HG03139 (cell line): ENCODE data around the gene RARS2.
A peak's percentile ranks its signal among the peaks of the same experiment; 100 is the strongest.
"Not testable (repeated sequence)": the region's sequence is repeated elsewhere in the genome, so short reads cannot be mapped to it uniquely, and the experiment has no call there.

Experiments used
- ATAC-seq: cut with Tn5 transposase; IDR thresholded peaks from one replicate; pipeline ENCODE4 v1.9.1; 2021; ENCODE audit not compliant: unreplicated experiment

The RARS2 gene

GRCh38 chr6:87589693-87590416 is at the start of gene RARS2, which contains the start of gene ORC3:
RARS2 (minus strand) TSS chr6:87589987; CDS start chr6:87589957, 30 bp downstream.
ORC3 (plus strand) TSS chr6:87590135; CDS start chr6:87590169, 34 bp downstream.
- ATAC-seq: peak; percentile 100

DNA sequence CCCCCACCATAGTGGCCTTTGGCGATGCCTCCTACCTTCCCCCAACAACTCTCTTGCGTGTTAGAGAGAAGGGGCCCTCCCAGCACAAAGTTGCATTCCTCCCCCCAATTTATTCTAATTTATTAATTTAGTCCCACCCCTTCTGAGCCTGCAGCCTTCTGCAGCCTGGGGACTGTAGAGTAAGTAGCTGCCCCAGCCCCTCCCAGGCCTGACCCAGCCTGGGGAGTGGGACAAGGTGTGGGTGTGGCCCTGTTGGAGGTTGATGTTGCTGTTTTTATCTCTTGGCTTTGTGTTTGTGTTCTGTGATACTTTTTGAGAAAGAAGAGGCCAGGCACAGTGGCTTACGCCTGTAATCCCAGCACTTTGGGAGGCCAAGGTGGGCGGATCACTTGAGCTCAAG is 49.6 kb upstream of the RARS2 start:
- no peak for ATAC-seq

DNA sequence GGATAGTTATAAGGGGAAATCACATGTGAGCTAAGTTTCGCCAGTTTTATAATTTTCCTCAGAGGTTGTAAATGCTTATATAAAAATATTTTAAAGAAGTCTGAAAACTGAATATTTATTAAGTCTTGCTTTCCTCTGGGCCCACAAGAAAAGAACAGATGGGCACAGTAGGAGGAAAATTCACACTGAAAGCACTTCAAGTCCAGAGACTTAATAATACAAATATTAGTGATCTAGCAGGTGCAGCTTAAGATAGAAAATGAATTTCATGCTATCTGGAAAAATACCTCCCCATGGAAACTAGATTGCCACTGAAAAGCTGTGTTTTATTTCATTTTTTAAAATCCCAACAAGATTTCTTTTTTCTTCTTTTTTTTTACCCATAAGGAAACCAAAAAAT is 47.3 kb upstream of the RARS2 start:
- ATAC-seq: no peak

- no peak for ATAC-seq
Measured at GRCh38 chr6:87636315-87636714, 46.5 kb upstream of the RARS2 start.

DNA sequence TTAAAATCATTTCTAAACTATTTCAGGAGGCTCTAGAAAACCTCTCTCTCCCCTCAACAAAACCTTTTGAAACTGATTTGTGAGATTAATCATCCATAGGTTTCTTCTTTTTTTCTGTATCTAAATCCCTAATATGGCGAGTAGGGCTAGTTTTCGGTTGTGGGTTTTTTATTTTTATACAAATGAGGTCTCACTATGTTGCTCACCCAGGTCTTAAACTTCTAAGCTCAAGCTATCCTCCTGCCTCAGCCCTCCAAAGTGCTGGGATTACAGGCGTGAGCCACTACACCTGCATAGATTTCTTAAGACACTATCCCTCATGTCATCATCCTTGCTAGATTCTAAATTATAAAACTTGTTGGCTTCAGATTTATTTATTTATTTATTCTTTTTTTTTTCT is 44.1 kb upstream of the RARS2 start:
- ATAC-seq: no peak

- no peak for ATAC-seq
Measured at GRCh38 chr6:87630746-87631145, 41.0 kb upstream of the RARS2 start.

- ATAC-seq: no peak
Measured at GRCh38 chr6:87628881-87629280, 39.1 kb upstream of the RARS2 start.

DNA sequence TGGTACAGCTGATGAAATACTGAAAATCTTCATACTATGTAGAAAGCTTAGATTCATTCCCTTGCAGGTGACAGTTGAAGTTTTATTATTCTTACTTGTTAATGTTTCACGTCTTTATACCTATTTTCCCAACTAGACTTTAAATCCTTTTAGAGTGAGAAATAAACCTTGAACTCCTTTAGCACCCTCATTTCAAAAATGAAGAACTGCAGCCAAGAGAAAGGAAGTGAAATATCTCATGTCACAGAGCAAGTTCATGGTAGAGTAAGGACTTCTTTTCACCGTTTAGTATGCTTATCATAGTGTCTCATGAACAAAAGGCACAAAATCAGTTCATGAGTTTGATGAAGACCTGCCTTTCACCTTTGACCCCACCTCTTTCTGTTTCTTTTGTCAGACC is 38.6 kb upstream of the RARS2 start:
- no peak for ATAC-seq

GRCh38 chr6:87623248-87623647 is 33.5 kb upstream of the RARS2 start:
- ATAC-seq: no peak

GRCh38 chr6:87618531-87618930 is 28.7 kb upstream of the RARS2 start:
- ATAC-seq: no peak

- ATAC-seq: no peak
Measured at GRCh38 chr6:87617405-87617804, 27.6 kb upstream of the RARS2 start.

DNA sequence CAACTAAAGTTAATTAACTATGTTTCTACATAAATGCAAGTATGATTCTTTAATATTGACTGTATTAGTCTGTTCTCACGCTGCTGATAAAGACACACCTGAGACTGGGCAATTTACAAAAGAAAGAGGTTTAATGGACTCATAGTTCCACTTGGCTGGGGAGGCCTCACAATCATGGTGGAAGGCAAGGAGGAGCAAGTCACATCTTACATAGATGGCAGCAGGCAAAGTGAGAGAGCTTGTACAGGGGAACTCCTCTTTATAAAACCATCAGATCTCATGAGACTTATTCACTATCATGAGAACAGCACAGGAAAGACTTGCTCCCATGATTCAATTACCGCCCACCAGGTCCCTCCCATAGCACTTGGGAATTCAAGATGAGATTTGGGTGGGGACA is 23.2 kb upstream of the RARS2 start:
- not testable (repeated sequence) for ATAC-seq

DNA sequence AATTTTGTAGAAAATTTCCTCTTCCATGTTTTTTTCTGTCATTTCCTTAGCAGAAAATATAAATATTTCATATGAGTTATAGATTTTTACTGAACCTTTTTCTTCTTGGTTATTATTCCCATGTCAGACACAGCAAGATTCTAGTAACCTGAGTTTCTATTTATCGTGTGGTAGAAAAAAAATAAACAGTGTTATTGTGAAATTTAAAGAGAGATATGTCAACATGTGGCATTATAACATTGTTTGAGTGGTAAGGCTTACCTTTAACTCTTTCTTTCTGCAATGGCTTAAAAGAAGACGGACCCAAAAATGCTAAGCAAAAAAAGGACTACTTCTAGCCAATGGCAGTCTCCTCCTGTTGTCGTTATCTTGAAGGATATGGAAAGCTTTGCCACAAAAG is 19.0 kb upstream of the RARS2 start:
- no peak for ATAC-seq

DNA sequence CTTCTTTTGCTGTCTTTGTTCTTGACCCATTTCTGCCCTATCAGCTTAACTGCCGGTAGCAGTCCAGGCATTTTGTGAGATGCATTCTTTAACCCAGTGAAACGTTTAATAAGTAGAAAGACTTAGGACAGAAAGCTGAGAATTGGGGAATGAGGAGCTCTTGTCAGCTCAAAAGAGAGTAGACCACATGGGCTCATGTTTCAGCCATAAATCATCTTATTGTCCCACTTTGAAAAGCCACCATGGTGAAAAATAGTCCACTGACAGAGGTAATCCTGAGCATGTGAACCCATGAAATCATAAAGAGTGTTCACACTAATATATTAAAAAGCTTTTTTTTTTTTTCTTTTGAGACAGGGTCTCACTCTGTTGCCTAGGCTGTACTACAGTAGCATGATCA is 16.4 kb upstream of the RARS2 start:
- no peak for ATAC-seq

- ATAC-seq: no peak
Measured at GRCh38 chr6:87600576-87600975, 10.8 kb upstream of the RARS2 start.

DNA sequence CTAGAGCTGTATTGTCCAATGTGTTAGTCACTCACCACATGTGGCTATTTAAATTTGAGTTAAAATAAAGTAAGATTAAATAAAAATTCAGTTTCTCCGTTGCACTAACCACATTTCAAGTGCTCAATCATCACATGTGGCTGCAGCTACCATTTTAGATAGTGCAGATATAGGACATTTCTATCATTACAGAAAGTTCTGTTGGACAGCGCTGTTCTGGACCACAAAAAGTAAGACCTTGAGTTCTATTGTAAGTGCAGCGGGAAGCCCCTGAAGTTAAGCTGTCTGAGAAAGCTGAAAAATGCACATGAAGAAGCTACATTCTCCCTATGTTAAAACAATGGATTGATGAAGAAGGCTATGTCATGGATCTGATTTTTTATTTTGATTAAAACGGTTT is 1.2 kb upstream of the RARS2 start:
- ATAC-seq: no peak

DNA sequence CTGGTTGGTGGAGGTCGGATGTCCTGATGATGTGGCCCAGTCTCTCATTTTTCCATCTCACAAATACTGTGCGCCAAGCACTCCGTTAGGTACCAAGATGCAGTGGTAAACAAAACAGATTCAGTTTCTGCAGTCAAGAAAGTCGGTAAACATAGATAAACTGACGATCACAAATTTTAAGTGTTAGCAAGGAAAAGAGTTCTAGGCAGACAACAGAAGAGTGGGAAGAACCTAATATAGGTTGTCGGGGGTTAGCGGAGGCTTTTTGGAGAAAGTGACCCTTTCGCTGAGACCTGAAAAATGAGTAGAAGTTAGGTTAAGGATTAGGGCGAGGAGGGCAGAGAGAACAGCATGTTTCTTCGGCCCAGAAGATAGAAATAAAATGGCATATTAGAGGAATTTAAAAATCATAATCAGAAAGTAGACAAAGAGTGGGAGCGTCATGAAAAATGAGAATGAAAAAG is 662 bp upstream of the RARS2 start:
- ATAC-seq: no peak

DNA sequence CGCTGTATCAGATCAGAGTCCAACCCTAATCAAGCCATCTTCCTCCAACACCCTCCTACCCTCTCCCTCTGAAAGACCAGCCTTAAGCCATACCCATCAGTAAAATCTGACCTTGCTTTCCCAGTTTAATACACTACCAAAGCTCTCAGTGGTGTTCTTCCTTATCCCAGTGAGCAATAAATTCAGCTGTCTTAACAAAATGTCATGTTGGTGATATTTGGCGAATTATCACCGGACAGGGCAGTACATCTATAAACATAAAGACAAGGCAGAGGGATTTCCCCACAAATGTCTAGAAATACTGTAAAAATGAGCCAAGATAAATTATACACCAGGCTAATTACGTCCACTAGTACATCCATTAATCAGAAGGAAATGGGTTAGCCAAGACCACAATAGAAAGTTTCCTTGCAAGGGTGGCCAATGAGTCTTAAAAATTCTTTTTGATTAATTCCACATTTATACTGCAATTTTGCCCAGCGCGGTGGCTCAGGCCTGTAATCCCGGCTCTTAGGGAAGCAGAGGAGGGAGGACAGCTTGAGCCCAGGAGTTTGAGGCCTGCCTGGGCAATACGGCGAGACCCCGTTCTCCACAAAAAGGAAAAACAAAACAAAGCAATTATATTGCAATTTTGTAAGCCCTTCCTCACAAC is 905 bp downstream of the RARS2 start:
- no peak for ATAC-seq

DNA sequence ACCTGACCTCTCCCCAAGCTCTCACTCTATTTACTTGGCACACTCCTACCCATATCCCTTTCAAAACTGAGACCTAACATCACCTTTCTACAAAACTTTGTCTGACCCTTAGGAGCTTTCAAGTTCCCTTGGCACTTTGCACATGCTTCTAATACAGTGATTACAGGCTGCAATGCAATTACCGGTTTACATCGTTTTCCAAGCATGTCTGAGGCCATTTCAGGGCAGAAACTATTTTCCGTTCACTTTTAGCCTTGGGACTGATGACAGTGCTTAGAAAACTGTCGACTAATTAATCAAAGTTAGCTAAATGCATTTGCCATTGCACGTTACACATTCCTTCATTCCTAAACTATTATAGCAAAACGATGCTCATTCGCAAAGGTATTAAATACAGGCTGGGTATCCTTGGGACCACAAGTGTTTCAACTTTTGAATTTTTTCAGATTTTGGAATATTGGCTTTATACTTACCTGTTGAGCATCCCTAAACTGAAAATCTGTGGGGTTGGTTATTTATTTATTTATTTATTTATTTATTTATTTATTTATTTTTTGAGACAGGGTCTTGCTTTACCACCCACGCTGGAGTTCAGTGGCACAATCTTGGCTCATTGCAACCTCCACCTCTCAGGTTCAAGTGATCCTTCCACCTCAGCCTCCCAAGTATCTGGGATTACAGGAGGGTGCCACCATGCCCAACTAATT is 3.3 kb downstream of the RARS2 start:
- ATAC-seq: no peak

DNA sequence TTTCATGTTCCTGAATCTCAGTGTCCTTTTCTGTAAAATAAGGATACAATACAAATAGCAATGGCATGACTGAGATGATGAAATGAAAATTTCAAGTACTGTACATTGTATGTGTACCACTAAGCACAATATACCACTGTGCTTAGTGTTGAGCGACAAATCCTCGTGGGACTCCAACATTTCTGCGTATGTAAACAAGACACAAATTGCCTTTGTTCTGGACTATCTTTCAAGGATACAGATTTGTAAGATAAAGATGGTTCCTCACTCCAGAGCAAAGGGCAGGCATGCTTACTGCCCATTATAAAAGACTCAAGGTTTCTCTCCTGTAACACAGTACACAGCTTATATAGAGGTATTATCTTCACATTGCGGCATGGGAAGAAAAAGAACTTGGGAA is 6.0 kb downstream of the RARS2 start:
- no peak for ATAC-seq

- ATAC-seq: no peak
Measured at GRCh38 chr6:87575423-87575822, 14.4 kb downstream of the RARS2 start.

DNA sequence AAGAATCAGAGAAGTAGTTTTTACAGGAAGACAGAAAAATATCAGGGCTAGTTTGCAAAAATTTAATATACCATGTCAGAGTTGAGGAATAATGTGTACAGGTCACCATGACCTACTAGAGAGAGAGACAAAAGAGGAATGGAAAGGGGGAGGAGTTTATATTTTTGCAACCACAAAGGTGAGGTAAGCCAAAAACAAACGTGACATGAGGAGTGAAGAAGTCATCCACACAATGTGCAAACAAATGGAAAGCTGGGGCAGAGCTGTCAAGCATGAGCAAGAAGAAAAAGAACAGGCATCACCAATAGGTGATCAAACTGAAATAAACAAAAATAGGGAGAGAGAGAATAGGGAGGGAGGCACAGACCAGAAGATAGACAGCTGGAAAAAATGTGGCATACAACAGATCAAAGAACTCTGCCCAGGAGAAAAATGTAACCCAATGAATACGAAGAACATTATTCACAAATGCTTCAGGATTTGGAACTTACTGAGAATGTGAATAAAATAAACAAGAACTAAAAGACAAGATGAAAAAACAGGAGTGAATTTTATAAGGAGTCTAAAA is 15.5 kb downstream of the RARS2 start:
- no peak for ATAC-seq
